ENCODE measurements around the gene CCNB1.

DNA sequence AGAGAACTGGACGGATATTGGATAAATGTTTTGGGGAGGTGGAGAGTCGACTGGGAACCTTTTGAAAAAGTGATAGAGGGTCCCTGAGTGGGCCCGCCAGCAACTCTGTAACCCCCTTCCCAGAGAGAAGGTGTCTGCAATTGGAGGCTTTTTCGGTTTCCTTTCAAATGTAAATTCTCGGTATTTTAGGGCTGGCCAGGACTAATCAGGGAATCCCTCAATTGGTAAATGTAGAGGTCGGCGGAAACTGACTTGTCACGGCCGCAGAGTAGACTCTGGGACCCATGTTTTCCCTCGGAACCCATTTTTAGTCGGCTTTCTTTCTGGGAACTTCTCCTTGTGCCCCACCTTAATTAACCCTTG, 524 bp downstream of the CCNB1 start:
- TF ChIP-seq, protein P1, sequence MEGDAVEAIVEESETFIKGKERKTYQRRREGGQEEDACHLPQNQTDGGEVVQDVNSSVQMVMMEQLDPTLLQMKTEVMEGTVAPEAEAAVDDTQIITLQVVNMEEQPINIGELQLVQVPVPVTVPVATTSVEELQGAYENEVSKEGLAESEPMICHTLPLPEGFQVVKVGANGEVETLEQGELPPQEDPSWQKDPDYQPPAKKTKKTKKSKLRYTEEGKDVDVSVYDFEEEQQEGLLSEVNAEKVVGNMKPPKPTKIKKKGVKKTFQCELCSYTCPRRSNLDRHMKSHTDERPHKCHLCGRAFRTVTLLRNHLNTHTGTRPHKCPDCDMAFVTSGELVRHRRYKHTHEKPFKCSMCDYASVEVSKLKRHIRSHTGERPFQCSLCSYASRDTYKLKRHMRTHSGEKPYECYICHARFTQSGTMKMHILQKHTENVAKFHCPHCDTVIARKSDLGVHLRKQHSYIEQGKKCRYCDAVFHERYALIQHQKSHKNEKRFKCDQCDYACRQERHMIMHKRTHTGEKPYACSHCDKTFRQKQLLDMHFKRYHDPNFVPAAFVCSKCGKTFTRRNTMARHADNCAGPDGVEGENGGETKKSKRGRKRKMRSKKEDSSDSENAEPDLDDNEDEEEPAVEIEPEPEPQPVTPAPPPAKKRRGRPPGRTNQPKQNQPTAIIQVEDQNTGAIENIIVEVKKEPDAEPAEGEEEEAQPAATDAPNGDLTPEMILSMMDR (IDR thresholded peaks at IDR 0.05; ENCODE audit: insufficient read depth, low read length) = no peak
- no peak for TF ChIP-seq GABPA (IDR thresholded peaks at IDR 0.05; ENCODE audit: low read depth)
- TF ChIP-seq POLR2AphosphoS5 (IDR thresholded peaks at IDR 0.05; ENCODE audit: low read depth) = no peak

Measured in HL-60 (cell line).